CD4-positive, CD25-positive, alpha-beta regulatory T cell (primary cell): ENCODE data around the gene LENG1. TPM values are rescaled to one million over a fixed set of nuclear protein-coding genes. Genes with fewer than 3 reads are reported as not detected.

Experiments
- ATAC-seq, 2 donors: fragments of 150-1000 bp; cut with Tn5 transposase; one replicate each; pipeline ENCODE4 v1.10.0; 2021; ENCODE audit warnings: low read depth in 2 of 2, moderate number of reproducible peaks in 2 of 2, moderate library complexity in 1 of 2
- DNase-seq, 3 donors: peaks; one replicate each; pipeline versions ENCODE4 v3.0.0 to v3.0.0-alpha.2; 2012 to 2022; ENCODE audit warnings: mixed read lengths in 1 of 3
- H3K27ac ChIP-seq: one replicate; pipeline ENCODE4 v1.7.0; 2013; ENCODE audit warnings: mild to moderate bottlenecking, low read length; ENCODE audit not compliant: insufficient read depth, poor library complexity, severe bottlenecking
- H3K27me3 ChIP-seq: one replicate; pipeline ENCODE4 v1.7.0; 2013; ENCODE audit warnings: low read length; ENCODE audit not compliant: control insufficient read depth, insufficient read depth
- H3K36me3 ChIP-seq: one replicate; pipeline ENCODE4 v1.7.0; 2013; ENCODE audit warnings: mild to moderate bottlenecking, low read length, moderate library complexity; ENCODE audit not compliant: control insufficient read depth, insufficient read depth
- H3K4me1 ChIP-seq: 2 replicates; pipeline ENCODE4 v1.7.0; 2013; ENCODE audit warnings: mild to moderate bottlenecking, low read length; ENCODE audit not compliant: insufficient read depth, control insufficient read depth, poor library complexity, severe bottlenecking
- H3K4me3 ChIP-seq: one replicate; pipeline ENCODE4 v1.7.0; 2013; ENCODE audit warnings: low read depth, mild to moderate bottlenecking, low read length, moderate library complexity
- H3K9me3 ChIP-seq, 2 experiments: 1 replicate in 1 of 2; 2 replicates in 1 of 2; pipeline ENCODE4 v1.7.0; 2013; ENCODE audit warnings: low read length in 2 of 2, mild to moderate bottlenecking in 1 of 2, moderate library complexity in 1 of 2; ENCODE audit not compliant: control insufficient read depth in 2 of 2
- H3K27ac Mint-ChIP-seq, 3 donors: one replicate each; pipeline ENCODE4 v1.8.0; 2020 to 2022; ENCODE audit warnings: mild to moderate bottlenecking in 3 of 3, mixed read lengths in 3 of 3, moderate library complexity in 2 of 3
- H3K27me3 Mint-ChIP-seq: one replicate; pipeline ENCODE4 v1.8.0; 2022; ENCODE audit warnings: mild to moderate bottlenecking, mixed read lengths
- H3K36me3 Mint-ChIP-seq: one replicate; pipeline ENCODE4 v1.8.0; 2020; ENCODE audit warnings: mixed read lengths
- H3K4me1 Mint-ChIP-seq, 4 donors: one replicate each; pipeline ENCODE4 v1.8.0; 2020 to 2022; ENCODE audit warnings: mixed read lengths in 4 of 4, mild to moderate bottlenecking in 1 of 4
- H3K4me3 Mint-ChIP-seq, 4 donors: one replicate each; pipeline ENCODE4 v1.8.0; 2020 to 2022; ENCODE audit warnings: mild to moderate bottlenecking in 4 of 4, mixed read lengths in 4 of 4, moderate library complexity in 3 of 4
- H3K9me3 Mint-ChIP-seq, 7 donors: one replicate each; pipeline ENCODE4 v1.8.0; 2020 to 2022; ENCODE audit warnings: mixed read lengths in 7 of 7, mild to moderate bottlenecking in 3 of 7, moderate library complexity in 2 of 7
- polyA plus RNA-seq, 4 donors: library from polyadenylated mRNA; unstranded; fragments of 300-500 nt; fragmentation: Illumina TruSeq; gene quantifications; one replicate each; pipeline ENCODE4 v1.2.3, GENCODE V29; 2021
- total RNA-seq: library from RNA; stranded (reverse); gene quantifications from one replicate; pipeline ENCODE4 v1.2.3, GENCODE V29; 2022

Gene LENG1
- total and polyA plus RNA-seq, 5 donors from 2014 or later = 9.3 to 17.5 (median 12.5) TPM

DNA sequence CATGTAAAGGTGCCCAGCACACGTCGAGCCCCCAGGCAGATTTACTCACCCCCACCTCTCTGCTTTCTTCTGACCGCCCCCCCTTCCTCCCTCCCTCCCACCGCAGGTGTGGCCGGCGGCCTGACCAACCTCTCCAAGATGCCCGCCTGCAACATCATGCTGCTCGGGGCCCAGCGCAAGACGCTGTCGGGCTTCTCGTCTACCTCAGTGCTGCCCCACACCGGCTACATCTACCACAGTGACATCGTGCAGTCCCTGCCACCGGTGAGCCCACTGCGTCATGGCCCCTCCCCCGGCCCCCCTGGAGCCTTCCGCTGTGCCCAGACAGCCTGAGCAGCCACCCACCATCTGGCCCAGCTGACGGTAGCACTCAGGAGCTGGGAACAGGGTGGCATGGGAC lies 35.1 kb downstream of the LENG1 start:
- H3K36me3 ChIP-seq = peaks cover 71% of the 10 kb centered on the region
- H3K36me3 Mint-ChIP-seq = peaks cover 20% of the 10 kb centered on the region
- H3K4me3 Mint-ChIP-seq = no peak overlapping the region
- no peak overlapping the region for H3K4me3 ChIP-seq
- no peaks in the 10 kb centered on the region for H3K4me1 ChIP-seq
- no peaks in the 10 kb centered on the region for H3K27me3 ChIP-seq
- no peaks in the 10 kb centered on the region for H3K27me3 Mint-ChIP-seq
- no peak for DNase-seq
- no peaks in the 10 kb centered on the region for H3K9me3 ChIP-seq
- no peak for ATAC-seq
- H3K27ac Mint-ChIP-seq = peak overlapping the region in 1 of 3 donors; percentile 32
- H3K27ac ChIP-seq = no peak overlapping the region
- no peaks in the 10 kb centered on the region for H3K9me3 Mint-ChIP-seq
- peaks cover 0 to 2% (median 0%) of the 10 kb centered on the region in 4 donors for H3K4me1 Mint-ChIP-seq

- no peaks in the 10 kb centered on the region for H3K27me3 Mint-ChIP-seq
- no peak overlapping the region for H3K4me3 Mint-ChIP-seq
- ATAC-seq = no peak
- no peak overlapping the region for H3K27ac Mint-ChIP-seq
- H3K36me3 Mint-ChIP-seq = peaks cover 20% of the 10 kb centered on the region
- DNase-seq = no peak
- Histone ChIP-seq H3K27me3 (no peaks in the 10 kb centered on the region), H3K4me1 (no peaks in the 10 kb centered on the region), H3K36me3 (peaks cover 71% of the 10 kb centered on the region), H3K27ac (no peak overlapping the region), H3K9me3 (no peaks in the 10 kb centered on the region), H3K4me3 (no peak overlapping the region)
- H3K4me1 Mint-ChIP-seq = peaks cover 0 to 2% (median 0%) of the 10 kb centered on the region in 4 donors
- no peaks in the 10 kb centered on the region for H3K9me3 Mint-ChIP-seq
Observed at GRCh38 chr19:54123682-54124081, 35.8 kb downstream of the LENG1 start.

GRCh38 chr19:54121259-54121658 lies 38.3 kb downstream of the LENG1 start:
- Histone ChIP-seq H3K4me1 (peaks cover 9% of the 10 kb centered on the region), H3K9me3 (no peaks in the 10 kb centered on the region), H3K27ac (no peak overlapping the region), H3K36me3 (peaks cover 68% of the 10 kb centered on the region), H3K4me3 (no peak overlapping the region), H3K27me3 (no peaks in the 10 kb centered on the region)
- Mint-ChIP-seq H3K36me3 (peaks cover 13% of the 10 kb centered on the region), H3K4me1 (peaks cover 0 to 14% (median 7%) of the 10 kb centered on the region in 4 donors), H3K27ac (no peak overlapping the region), H3K9me3 (no peaks in the 10 kb centered on the region), H3K27me3 (no peaks in the 10 kb centered on the region), H3K4me3 (no peak overlapping the region)
- DNase-seq = no peak
- ATAC-seq = no peak

DNA sequence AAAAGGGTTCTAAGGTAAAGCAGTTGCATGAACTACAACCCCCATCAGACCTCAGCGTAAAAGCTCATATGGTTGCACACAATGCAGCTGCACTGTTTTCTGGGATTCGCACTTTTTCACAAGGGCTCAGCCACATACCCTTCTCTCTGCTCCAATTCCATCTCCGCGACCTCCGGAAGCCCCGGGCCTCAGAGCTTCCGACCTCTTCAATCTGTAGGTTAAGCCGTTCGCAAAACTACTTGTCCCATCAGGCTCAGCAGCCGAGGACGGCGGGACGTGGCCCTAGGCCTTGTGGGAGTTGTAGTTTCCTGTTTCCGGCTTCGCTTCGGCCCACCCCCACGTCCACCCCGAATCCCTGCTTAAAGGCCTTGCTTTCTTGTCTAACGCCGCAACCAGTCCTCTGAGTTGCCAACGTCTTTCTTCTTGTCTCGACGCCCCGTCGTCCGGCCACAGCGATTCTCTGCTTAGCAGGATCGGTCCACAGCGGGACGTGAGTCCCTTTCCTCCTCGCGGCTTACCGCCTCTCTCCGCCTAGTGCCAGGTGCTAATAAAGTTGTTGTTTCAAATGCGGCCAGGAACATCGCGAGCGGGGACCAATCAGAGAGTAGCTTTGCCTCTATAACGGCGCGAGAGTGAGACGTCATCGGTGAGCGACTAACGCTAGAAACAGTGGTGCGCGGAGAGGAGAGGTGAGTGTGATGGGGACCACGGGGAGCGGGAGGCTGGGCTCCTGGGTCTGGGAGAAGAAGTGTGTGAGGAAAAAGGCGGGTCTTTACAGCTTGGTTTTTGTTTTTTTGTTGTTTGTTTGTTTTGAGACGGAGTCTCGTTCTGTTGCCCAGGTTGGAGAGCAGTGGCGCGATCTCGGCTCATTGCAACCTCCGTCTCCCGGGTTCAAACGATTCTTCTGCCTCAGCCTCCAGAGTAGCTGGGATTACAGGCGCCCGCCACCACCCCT lies 44.1 kb downstream of the LENG1 start, which contains the start of the genes PRPF31 and TFPT:
TSS of gene PRPF31 (plus strand) at position 646 of the 955 bp plus-strand sequence. CDS start 2,525 bp downstream, outside the sequence.
TSS of gene TFPT (minus strand) at position 549 of the 955 bp plus-strand sequence. CDS start at position 161, 388 bp downstream.
- Mint-ChIP-seq H3K4me1 (peaks cover 8 to 43% (median 20%) of the 10 kb centered on the region in 4 donors), H3K27me3 (peaks cover 4% of the 10 kb centered on the region), H3K4me3 (peak within 1 kb of the TSS; percentile 93 to 95 (median 94)), H3K27ac (peak within 1 kb of the TSS; percentile 92 to 97 (median 96)), H3K9me3 (no peaks in the 10 kb centered on the region), H3K36me3 (peaks cover 14% of the 10 kb centered on the region)
- H3K4me1 ChIP-seq = peaks cover 26% of the 10 kb centered on the region
- peak within 1 kb of the TSS; percentile 86 for H3K27ac ChIP-seq
- ATAC-seq = peak; percentile 87 to 90
- H3K9me3 ChIP-seq = no peaks in the 10 kb centered on the region
- H3K36me3 ChIP-seq = peaks cover 29% of the 10 kb centered on the region
- H3K27me3 ChIP-seq = no peaks in the 10 kb centered on the region
- peak; percentile 95 to 99 (median 97) for DNase-seq
- peak within 1 kb of the TSS; percentile 96 for H3K4me3 ChIP-seq

DNA sequence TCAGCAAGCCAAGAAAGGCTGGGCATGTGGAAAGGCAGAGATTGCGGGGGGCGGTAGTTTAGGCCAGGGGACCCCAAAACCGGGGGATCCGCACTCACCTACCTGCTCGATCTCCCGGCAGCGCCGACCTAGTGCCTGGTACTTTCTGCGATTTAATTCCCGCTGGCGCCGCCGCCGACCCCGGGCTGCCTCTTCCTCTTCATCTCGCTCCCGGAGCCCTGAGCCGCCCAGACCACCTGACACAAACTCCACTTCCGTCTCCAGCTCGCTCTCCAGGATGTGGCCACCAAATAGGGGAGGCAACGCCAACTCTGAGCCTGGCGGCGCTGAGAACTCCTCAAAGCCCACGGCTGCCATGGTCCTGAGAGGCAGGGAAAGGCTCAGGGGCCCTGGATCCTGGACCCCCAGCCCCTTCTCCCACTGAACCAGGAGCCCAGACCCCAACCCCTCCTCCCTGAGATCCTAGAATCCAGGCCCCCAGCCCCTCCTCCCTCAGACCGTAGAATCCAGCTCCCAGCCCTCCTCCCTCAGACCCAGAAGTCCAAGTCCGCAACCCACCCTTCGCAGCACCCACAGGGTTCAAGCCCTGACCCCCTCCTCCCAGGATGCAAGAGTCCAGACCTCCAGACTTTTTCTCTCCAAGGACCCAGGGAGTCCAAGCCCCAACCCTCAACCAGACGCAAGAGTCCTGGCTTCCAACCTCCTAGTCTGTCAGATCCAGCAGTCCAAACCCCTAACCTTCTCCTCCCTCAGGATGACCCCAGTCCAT lies 45.0 kb downstream of the LENG1 start:
- peak; percentile 26 to 32 for ATAC-seq
- peak overlapping the region; percentile 96 for H3K4me3 ChIP-seq
- Mint-ChIP-seq H3K27me3 (peaks cover 4% of the 10 kb centered on the region), H3K9me3 (no peaks in the 10 kb centered on the region), H3K27ac (peak overlapping the region; percentile 92 to 97 (median 96)), H3K4me3 (peak overlapping the region; percentile 93 to 95 (median 94)), H3K4me1 (peaks cover 8 to 45% (median 20%) of the 10 kb centered on the region in 4 donors), H3K36me3 (peaks cover 9% of the 10 kb centered on the region)
- no peaks in the 10 kb centered on the region for H3K27me3 ChIP-seq
- H3K36me3 ChIP-seq = peaks cover 27% of the 10 kb centered on the region
- peak; percentile 18 to 83 (median 54) for DNase-seq
- peaks cover 26% of the 10 kb centered on the region for H3K4me1 ChIP-seq
- H3K27ac ChIP-seq = peak overlapping the region; percentile 86
- no peaks in the 10 kb centered on the region for H3K9me3 ChIP-seq

DNA sequence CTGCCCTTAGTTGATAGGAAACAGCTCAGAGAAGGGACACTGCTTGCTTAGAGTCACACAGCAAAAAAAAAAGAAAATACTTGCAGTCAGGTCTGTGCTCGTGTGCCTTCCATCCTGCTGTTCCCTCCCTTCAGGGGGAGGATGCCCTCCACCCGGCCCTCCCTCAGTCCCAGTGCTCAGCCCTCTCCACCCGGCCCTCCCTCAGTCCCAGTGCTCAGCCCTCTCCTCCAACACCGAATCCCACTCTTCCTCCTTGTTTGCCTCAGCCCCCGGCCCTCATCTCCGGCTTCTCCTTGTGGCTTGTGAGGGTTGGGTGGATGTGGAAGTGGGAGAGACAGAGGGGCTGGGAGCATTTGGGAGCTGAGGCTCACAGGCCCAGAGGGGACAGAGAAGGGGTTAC lies 49.9 kb downstream of the LENG1 start:
- H3K9me3 Mint-ChIP-seq = no peaks in the 10 kb centered on the region
- H3K4me3 ChIP-seq = no peak overlapping the region
- no peaks in the 10 kb centered on the region for H3K27me3 ChIP-seq
- no peak for ATAC-seq
- peaks cover 0 to 36% (median 6%) of the 10 kb centered on the region in 4 donors for H3K4me1 Mint-ChIP-seq
- H3K27me3 Mint-ChIP-seq = no peaks in the 10 kb centered on the region
- H3K27ac ChIP-seq = no peak overlapping the region
- no peaks in the 10 kb centered on the region for H3K9me3 ChIP-seq
- H3K4me1 ChIP-seq = peaks cover 10% of the 10 kb centered on the region
- peaks cover 51% of the 10 kb centered on the region for H3K36me3 ChIP-seq
- peaks cover 23% of the 10 kb centered on the region for H3K36me3 Mint-ChIP-seq
- no peak overlapping the region for H3K27ac Mint-ChIP-seq
- no peak for DNase-seq
- no peak overlapping the region for H3K4me3 Mint-ChIP-seq

GRCh38 chr19:54108496-54108895 lies 51.0 kb downstream of the LENG1 start:
- H3K4me3 ChIP-seq = no peak overlapping the region
- H3K27ac ChIP-seq = no peak overlapping the region
- no peak for DNase-seq
- Mint-ChIP-seq H3K36me3 (peaks cover 23% of the 10 kb centered on the region), H3K4me1 (peaks cover 0 to 34% (median 4%) of the 10 kb centered on the region in 4 donors), H3K27ac (no peak overlapping the region), H3K4me3 (peak overlapping the region in 1 of 4 donors; percentile 49), H3K27me3 (no peaks in the 10 kb centered on the region), H3K9me3 (no peaks in the 10 kb centered on the region)
- ATAC-seq = no peak
- peaks cover 2% of the 10 kb centered on the region for H3K4me1 ChIP-seq
- H3K36me3 ChIP-seq = peaks cover 51% of the 10 kb centered on the region
- H3K27me3 ChIP-seq = no peaks in the 10 kb centered on the region
- no peaks in the 10 kb centered on the region for H3K9me3 ChIP-seq
